Measurements from ENCODE around the gene VWA5A. TPM values are rescaled to one million over a fixed set of nuclear protein-coding genes. Genes with fewer than 3 reads are reported as not detected.

Gene VWA5A
- total and polyA plus RNA-seq, 9 of the 15 experiments (the other 6 are each of a cell fraction or from before 2014, with no cell fraction given) = 4.6 to 19.7 (median 6.9) TPM

DNA sequence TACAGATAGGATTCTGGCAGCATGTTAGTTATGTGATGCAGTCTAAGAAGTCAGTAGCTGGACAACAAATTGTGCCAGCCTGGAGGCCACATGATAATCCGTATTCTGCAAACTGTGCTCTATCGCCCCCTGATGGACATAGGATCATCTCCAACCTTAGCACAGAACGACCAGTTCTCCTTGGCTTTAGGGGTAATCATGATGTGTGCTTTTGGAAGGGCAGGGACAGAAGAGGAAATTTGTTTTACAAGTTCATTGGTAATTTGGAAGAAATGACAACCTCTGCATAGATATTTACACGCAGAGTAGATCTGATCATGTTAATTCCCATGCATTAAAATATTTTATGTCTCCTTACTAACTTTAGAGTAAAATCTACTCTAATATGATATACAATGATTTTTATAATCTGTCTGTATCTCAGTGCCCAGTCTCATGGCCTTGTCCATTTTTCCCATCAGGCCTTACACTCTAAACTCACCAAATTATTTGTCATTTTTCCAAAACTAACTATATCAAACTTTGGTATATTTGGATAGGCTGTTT is 80.0 kb downstream of the VWA5A start (continued):
- no peak for TF ChIP-seq NELFE (IDR thresholded peaks at IDR 0.05; ENCODE audit: insufficient read depth, insufficient read length)
- TF ChIP-seq, protein P1, sequence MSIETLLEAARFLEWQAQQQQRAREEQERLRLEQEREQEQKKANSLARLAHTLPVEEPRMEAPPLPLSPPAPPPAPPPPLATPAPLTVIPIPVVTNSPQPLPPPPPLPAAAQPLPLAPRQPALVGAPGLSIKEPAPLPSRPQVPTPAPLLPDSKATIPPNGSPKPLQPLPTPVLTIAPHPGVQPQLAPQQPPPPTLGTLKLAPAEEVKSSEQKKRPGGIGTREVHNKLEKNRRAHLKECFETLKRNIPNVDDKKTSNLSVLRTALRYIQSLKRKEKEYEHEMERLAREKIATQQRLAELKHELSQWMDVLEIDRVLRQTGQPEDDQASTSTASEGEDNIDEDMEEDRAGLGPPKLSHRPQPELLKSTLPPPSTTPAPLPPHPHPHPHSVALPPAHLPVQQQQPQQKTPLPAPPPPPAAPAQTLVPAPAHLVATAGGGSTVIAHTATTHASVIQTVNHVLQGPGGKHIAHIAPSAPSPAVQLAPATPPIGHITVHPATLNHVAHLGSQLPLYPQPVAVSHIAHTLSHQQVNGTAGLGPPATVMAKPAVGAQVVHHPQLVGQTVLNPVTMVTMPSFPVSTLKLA (conservative IDR thresholded peaks at IDR 0.05) = peak in 1 of 2 experiments; percentile 26; a peak in 1 of 4 replicates
- TF ChIP-seq, protein P2, sequence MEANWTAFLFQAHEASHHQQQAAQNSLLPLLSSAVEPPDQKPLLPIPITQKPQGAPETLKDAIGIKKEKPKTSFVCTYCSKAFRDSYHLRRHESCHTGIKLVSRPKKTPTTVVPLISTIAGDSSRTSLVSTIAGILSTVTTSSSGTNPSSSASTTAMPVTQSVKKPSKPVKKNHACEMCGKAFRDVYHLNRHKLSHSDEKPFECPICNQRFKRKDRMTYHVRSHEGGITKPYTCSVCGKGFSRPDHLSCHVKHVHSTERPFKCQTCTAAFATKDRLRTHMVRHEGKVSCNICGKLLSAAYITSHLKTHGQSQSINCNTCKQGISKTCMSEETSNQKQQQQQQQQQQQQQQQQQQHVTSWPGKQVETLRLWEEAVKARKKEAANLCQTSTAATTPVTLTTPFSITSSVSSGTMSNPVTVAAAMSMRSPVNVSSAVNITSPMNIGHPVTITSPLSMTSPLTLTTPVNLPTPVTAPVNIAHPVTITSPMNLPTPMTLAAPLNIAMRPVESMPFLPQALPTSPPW (CRISPR knock-in tag; IDR thresholded peaks at IDR 0.05) = no peak
- TF ChIP-seq ZNF24 (IDR thresholded peaks at IDR 0.05) = no peak
- TF ChIP-seq JUND (IDR thresholded peaks at IDR 0.05; ENCODE audit: borderline replicate concordance, low read depth, low read length) = no peak
- 0 out of 3 replicates have a peak, but pooled peaks have one; percentile 35 for TF ChIP-seq JUND (tag; IDR thresholded peaks at IDR 0.05; ENCODE audit: borderline replicate concordance, low read depth, low read length)
- TF ChIP-seq FOXA1 (IDR thresholded peaks at IDR 0.05; ENCODE audit: borderline replicate concordance) = no peak
- TF ChIP-seq HNRNPUL1 (IDR thresholded peaks at IDR 0.05; ENCODE audit: low read length) = no peak
- TF ChIP-seq HEY1 (CRISPR knock-in tag; IDR thresholded peaks at IDR 0.05; ENCODE audit: borderline replicate concordance) = no peak
- no peak for TF ChIP-seq ERF (CRISPR knock-in tag; IDR thresholded peaks at IDR 0.05)
- TF ChIP-seq, protein P3, sequence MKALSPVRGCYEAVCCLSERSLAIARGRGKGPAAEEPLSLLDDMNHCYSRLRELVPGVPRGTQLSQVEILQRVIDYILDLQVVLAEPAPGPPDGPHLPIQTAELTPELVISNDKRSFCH (CRISPR knock-in tag; IDR thresholded peaks at IDR 0.05) = no peak
- TF ChIP-seq, protein P3 (tag; IDR thresholded peaks at IDR 0.05) = no peak
- TF ChIP-seq YY1 (IDR thresholded peaks at IDR 0.05; ENCODE audit: borderline replicate concordance in 1 of 3, control insufficient read depth in 1 of 3, extremely low read depth in 1 of 3, insufficient read depth in 3 of 3, insufficient read length in 1 of 3, insufficient replicate concordance in 2 of 3, low read depth in 1 of 3, low read length in 2 of 3) = no peak
- TF ChIP-seq, protein P4, sequence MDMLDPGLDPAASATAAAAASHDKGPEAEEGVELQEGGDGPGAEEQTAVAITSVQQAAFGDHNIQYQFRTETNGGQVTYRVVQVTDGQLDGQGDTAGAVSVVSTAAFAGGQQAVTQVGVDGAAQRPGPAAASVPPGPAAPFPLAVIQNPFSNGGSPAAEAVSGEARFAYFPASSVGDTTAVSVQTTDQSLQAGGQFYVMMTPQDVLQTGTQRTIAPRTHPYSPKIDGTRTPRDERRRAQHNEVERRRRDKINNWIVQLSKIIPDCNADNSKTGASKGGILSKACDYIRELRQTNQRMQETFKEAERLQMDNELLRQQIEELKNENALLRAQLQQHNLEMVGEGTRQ (CRISPR knock-in tag; IDR thresholded peaks at IDR 0.05) = no peak
- TF ChIP-seq C11orf30 (IDR thresholded peaks at IDR 0.05; ENCODE audit: low read depth) = no peak
- no peak for TF ChIP-seq SRF (CRISPR knock-in tag; IDR thresholded peaks at IDR 0.05)
- TF ChIP-seq TCFL5 (CRISPR knock-in tag; conservative IDR thresholded peaks at IDR 0.05) = no peak
- TF ChIP-seq, protein P5, sequence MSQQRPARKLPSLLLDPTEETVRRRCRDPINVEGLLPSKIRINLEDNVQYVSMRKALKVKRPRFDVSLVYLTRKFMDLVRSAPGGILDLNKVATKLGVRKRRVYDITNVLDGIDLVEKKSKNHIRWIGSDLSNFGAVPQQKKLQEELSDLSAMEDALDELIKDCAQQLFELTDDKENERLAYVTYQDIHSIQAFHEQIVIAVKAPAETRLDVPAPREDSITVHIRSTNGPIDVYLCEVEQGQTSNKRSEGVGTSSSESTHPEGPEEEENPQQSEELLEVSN (IDR thresholded peaks at IDR 0.05; ENCODE audit: borderline replicate concordance in 1 of 2, extremely low read depth in 1 of 2, insufficient read depth in 1 of 2, insufficient read length in 1 of 2, low read depth in 1 of 2, low read length in 1 of 2, poor library complexity in 1 of 2, severe bottlenecking in 1 of 2) = no peak
- TF ChIP-seq ZNF75A (CRISPR knock-in tag; IDR thresholded peaks at IDR 0.05) = no peak
- 0 out of 2 replicates have a peak, but pooled peaks have one; percentile 21 for TF ChIP-seq DPF2 (IDR thresholded peaks at IDR 0.05)
- TF ChIP-seq TGIF2 (CRISPR knock-in tag; IDR thresholded peaks at IDR 0.05) = no peak
- TF ChIP-seq NCOA2 (IDR thresholded peaks at IDR 0.05; ENCODE audit: partially characterized antibody in 2 of 2) = no peak

All from K562 (cell line).